DMS53 treated with DMSO at 0.1 percent for 48 hours (cell line): Measurements from ENCODE around the gene ZCRB1.
"Not testable (repeated sequence)": the region's sequence is repeated elsewhere in the genome, so short reads cannot be mapped to it uniquely, and the experiment has no call there.

Experiments
- DNase-seq: peaks from one replicate; lab custom pipeline; 2025; ENCODE audit not compliant: unreplicated experiment; lab: John Stamatoyannopoulos, UW

Gene ZCRB1, protein sequence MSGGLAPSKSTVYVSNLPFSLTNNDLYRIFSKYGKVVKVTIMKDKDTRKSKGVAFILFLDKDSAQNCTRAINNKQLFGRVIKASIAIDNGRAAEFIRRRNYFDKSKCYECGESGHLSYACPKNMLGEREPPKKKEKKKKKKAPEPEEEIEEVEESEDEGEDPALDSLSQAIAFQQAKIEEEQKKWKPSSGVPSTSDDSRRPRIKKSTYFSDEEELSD

GRCh38 chr12:42325653-42326474 lies at the start of gene ZCRB1, which contains the start of gene PPHLN1:
Gene ZCRB1 (minus strand): TSS chr12:42326094. CDS start chr12:42324102, 1,992 bp downstream.
Gene PPHLN1 (plus strand): TSS chr12:42326167. CDS start chr12:42335903, 9,736 bp downstream.
- DNase-seq, result peak; percentile 99

DNA sequence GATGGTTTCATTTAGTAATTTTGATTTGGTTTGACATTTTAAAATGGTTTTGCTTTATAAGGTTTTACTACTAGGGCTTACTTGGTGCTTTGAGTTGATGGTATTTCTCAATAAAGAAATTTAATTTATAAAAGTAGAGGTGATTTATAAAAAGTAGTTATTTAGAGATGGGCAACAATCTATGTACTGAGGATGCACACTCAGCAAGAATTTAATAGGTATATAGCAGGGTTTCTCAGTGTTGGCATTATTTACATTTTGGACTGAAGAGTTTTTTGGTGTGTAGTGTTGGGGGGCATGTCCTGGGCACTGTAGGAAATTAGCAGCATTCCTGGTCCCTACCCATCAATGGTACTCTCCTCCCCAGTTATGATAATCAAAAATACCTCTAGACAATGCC lies 47.8 kb upstream of the ZCRB1 start:
- DNase-seq, result no peak

DNA sequence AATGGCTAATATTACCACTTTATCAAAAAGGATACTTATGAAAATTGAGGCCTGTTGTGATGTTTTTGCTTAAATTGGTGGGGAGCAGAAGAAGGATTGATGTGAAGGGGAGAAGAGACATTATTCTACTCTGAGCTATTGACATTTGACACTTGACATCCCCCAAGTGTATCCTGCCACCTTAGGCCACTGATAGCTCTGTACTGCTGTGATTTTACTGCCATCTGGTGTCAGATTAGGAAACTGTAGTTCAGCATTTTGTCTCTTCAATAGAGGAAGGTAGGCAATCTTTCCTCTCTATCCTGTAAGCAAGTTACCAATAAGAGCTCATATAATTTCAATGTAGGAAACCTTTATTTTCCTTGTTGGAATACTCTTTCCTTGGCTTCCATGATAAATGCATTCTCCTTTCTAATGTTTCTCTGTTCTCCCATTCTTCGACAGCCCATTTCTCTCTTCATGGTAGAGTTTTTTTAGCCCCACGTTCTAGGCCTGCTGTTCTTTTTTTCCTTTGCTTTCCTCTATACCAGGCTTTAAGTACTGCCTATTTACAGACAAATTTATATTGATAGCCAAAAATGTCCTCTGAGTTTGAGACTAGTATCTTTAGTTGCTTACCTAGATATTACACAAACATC lies 46.4 kb upstream of the ZCRB1 start:
- DNase-seq, result peak; percentile 94

DNA sequence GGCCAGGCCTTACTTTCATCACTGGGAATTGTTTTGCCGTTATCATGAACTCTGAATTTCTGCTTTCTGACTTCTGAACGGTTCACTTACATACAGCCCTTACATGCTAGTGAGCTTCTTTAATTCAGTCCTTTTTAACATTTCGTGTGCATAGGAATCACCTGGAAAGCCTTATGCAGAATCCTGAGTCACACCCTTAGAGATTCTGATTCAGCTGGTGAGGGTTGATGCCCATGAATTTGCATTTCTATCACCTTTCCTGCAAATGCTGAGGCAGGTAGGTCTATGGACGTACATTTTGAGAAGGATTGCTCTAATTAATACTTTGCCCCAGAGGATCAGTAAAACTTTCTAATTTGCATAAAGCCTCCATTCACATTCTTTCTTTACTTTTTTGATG lies 44.1 kb upstream of the ZCRB1 start:
- DNase-seq, result no peak

DNA sequence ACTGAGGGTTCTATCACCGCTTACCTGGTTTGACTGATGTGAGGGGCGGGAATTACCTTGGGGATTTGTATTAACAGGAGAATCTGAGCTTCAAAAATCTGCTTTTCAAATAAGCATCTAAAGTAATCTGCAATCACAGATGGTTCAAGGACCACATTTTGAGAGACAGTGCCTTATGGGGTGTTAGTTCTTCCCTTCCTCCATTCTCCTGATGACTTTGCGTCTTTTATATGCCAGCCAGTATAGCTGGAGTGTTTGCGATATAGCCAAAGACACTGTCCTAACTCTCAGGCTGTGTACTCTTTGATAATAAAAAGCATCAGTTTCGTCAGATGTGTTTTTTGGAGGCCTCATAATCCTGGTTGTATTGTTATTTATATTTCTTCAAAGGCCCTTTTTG lies 39.6 kb upstream of the ZCRB1 start:
- no peak for DNase-seq

- DNase-seq, result no peak
Observed at GRCh38 chr12:42364692-42365091, 38.8 kb upstream of the ZCRB1 start.

DNA sequence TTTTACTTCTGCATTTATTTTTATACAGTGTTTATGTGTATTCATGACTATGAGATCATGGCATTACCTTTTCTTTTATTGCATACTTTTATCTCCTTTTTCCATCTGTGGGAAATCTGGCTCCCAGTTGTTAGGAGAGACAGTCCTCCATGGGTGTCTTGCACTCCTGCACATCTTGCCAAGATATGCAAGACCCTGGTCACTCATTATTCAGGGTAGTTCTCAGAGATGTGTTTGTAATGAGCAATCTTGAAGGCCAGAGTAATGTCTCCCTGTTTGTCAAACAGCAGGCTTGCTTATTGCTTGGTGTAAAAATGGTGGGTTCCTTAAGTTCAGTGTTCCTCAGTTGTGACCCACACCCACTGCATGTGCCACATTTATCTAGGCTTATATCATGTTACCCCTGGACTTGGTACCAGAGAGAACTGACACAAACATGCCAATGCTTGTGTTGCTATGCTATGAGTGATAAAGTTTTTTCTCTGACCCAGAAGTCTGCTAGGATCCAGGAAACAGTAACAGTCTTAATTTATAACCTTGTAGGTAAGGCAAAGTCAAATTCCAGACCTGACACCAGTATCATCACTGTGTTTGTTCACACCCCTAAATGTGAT lies 36.9 kb upstream of the ZCRB1 start:
- DNase-seq, result no peak

DNA sequence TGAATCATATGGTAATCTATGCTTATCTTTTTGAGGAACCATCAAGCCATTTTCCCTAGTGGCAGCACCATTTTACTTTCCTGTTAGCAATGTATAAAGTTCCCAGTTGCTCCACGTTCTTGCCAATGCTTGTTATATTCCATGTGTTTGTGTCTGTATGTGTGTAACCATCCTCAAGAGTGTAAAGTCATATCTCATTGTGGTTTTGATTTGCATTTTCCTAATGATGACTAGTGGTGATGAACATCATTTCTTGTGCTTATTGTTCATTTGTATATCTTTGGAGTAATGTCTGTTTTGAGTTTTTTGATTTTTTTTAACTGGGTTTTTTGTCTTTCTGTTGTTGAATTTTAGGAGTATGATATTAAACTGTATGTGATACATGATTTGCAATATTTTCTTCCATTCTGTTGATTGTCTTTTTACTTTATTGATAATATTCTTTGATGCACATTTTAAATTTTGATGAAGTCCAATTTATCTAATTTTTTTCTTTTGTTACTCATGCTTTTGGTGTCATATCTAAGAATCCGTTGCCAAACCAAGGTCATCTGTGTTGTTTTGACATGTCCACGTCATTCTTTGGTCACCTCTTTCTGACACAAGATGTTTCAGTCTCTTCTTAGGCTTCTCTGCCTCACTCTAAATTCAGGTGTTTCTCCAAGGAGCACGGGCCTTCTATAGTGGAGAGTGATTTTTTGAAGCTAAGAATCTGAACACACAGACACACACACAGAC lies 36.2 kb upstream of the ZCRB1 start:
- no peak for DNase-seq

DNA sequence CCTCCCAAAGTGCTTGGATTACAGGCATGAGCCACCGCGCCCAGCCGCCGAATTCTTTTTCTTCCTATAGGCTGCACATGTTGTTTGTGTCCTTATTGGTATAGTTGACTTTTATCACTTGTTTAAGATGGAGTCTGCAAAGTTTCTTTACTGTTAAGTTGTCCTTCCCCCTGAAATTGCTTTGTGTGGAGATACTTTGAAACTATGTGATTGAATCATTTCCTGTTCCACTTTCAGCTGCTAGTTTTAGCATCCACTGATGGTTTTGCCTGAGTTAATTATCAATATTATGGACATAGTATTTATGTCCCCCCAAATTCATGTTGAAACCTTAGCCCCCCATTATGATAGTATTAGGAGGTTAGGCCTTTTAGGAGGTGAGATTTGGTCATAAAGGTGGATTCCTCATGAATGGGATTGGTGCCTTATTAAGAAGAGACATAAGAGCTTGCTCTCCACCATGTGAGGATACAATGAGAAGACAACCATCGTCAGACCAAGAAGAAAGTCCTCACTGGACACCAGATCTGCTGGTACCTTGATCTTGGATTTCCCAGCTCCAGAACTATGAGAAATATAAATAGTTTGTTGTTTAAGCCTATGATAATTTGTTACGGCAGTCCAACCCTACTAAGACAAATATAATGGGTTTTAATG lies 35.0 kb upstream of the ZCRB1 start:
- DNase-seq, result no peak

DNA sequence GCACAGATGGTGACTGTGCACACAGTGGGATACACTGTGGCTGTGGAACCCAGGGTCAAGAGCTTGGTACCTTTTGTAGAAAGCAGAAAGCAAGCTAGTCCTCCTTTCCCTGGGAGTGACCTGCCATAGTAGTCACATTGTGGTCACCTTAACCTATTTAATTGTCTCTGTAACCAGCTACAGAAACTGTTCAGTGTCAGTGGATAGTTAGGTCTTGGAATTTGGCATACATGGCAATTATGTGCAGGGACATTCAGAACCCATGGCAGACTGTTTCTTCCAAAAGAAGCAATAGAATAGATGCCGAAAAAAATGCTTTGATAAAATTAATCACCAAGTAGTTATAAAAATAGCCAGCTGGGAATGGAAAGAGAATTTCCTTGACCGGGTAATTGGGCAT lies 30.4 kb upstream of the ZCRB1 start:
- DNase-seq, result no peak

DNA sequence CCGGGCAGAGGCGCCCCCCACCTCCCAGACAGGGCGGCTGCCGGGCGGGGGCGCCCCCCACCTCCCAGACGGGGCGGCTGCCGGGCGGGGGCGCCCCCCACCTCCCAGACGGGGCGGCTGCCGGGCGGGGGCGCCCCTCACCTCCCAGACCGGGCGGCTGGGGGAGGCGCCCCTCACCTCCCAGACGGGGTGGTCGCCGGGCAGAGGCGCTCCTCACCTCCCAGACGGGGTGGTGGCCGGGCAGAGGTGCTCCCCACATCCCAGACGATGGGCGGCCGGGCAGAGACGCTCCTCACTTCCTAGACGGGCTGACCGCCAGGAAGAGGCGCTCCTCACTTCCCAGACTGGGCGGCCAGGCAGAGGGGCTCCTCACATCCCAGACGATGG lies 24.1 kb upstream of the ZCRB1 start:
- DNase-seq, result not testable (repeated sequence)

- not testable (repeated sequence) for DNase-seq
Observed at GRCh38 chr12:42349119-42350020, 23.5 kb upstream of the ZCRB1 start.

DNA sequence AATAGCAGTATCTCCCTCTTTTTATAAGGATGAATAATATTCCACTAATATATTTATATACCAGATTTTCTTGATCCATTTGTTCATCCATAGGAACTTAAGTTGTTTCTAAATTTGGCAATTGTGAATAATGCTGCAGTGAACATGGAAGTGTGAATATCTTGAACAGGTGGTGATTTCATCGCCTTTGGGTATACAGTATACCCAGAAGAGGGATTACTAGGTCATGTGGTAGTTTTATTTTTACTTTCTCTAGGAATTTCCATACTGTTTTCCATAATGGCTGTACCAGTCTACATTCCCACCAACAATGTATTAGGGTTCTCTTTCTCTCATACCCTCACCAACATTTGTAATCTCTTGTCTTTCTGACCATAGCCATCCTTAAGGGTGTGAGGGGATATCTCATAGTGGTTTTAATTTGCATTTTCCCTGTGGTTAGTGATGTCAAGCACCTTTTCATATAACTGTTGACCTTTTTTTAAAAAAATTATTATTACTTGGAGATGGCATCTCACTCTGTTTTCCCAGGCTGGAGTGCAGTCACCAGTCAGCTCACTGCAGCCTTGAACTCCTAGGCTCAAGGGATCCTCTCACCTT lies 20.6 kb upstream of the ZCRB1 start:
- DNase-seq, result no peak

DNA sequence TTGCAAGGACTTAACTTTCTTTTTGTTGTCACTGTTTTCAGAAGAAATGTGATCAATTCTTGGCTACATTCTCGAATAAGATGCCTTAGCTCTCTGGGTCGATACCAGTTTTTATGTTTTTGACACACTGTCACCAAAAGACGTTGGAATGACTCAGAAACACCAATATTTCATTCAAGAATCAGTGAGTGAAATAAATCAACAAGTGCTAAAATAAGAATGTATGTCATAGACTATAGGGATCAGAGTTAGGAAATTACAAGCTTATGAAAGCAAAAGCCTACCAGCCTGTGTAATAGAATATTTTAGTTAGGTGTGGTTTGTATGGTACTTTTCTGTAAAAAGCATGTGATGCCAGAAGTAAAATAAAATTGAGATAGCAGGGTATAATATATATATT lies 17.8 kb upstream of the ZCRB1 start:
- no peak for DNase-seq

GRCh38 chr12:42342028-42342427 lies 16.1 kb upstream of the ZCRB1 start:
- no peak for DNase-seq

GRCh38 chr12:42338280-42338679 lies 12.4 kb upstream of the ZCRB1 start:
- no peak for DNase-seq

GRCh38 chr12:42336286-42336685 lies 10.4 kb upstream of the ZCRB1 start:
- no peak for DNase-seq

GRCh38 chr12:42332301-42333285 lies 6.7 kb upstream of the ZCRB1 start:
- DNase-seq, result peak; percentile 84
